ENCODE data around the gene SLC35E3.
"Not testable (repeated sequence)": the region's sequence is repeated elsewhere in the genome, so short reads cannot be mapped to it uniquely, and the experiment has no call there.

Gene SLC35E3

GRCh38 chr12:68800294-68800693, 54.3 kb downstream of the SLC35E3 start:
- Histone ChIP-seq H3K27me3 (no peaks in the 10 kb centered on the region), H3K36me3 (no peaks in the 10 kb centered on the region), H3K9me3 (no peaks in the 10 kb centered on the region), H3K4me1 (no peaks in the 10 kb centered on the region), H3K27ac (no peak overlapping the region), H3K4me3 (no peak overlapping the region)
- no peak for TF ChIP-seq CTCF (IDR thresholded peaks at IDR 0.05)
- intact Hi-C loops (cut with DNase I; ENCODE audit: low total_unique reads), result no loop called here
- DNase-seq, result no peak

- H3K4me3 ChIP-seq; H3K27me3 ChIP-seq; H3K4me1 ChIP-seq; H3K9me3 ChIP-seq; DNase-seq; intact Hi-C loops (cut with DNase I; ENCODE audit: low total_unique reads); H3K36me3 ChIP-seq; H3K27ac ChIP-seq: not testable (repeated sequence)
Observed at GRCh38 chr12:68801124-68801523, 55.1 kb downstream of the SLC35E3 start.

- H3K9me3 ChIP-seq; H3K4me3 ChIP-seq; H3K36me3 ChIP-seq; H3K27me3 ChIP-seq; DNase-seq; H3K27ac ChIP-seq; intact Hi-C loops (cut with DNase I; ENCODE audit: low total_unique reads); H3K4me1 ChIP-seq: not testable (repeated sequence)
Observed at GRCh38 chr12:68802372-68802745, 56.4 kb downstream of the SLC35E3 start.

GRCh38 chr12:68802911-68803651, 57.1 kb downstream of the SLC35E3 start:
- DNase-seq, H3K4me1 ChIP-seq, H3K27ac ChIP-seq: not testable (repeated sequence)

GRCh38 chr12:68803948-68804656, 58.1 kb downstream of the SLC35E3 start:
- no peak for DNase-seq
- Histone ChIP-seq H3K4me3 (no peak overlapping the region), H3K27me3 (no peaks in the 10 kb centered on the region), H3K27ac (no peak overlapping the region), H3K36me3 (no peaks in the 10 kb centered on the region), H3K4me1 (peaks cover 0 to 6% (median 0%) of the 10 kb centered on the region in 4 donors), H3K9me3 (no peaks in the 10 kb centered on the region)
- no peak for TF ChIP-seq CTCF (IDR thresholded peaks at IDR 0.05)
- intact Hi-C loops (cut with DNase I; ENCODE audit: low total_unique reads), result no loop called here

More at GRCh38 chr12:68802911-68803651, 57.1 kb downstream of the SLC35E3 start:
- intact Hi-C loops (cut with DNase I; ENCODE audit: low total_unique reads); H3K4me3 ChIP-seq; H3K27me3 ChIP-seq; H3K9me3 ChIP-seq; H3K36me3 ChIP-seq: not testable (repeated sequence)

GRCh38 chr12:68804657-68805591, 58.9 kb downstream of the SLC35E3 start:
- Histone ChIP-seq H3K9me3 (no peaks in the 10 kb centered on the region), H3K4me1 (peaks cover 0 to 13% (median 0%) of the 10 kb centered on the region in 4 donors), H3K4me3 (no peak overlapping the region), H3K36me3 (peaks cover 3 to 4% (median 4%) of the 10 kb centered on the region in 3 donors), H3K27me3 (no peaks in the 10 kb centered on the region), H3K27ac (no peak overlapping the region)
- DNase-seq, result no peak
- intact Hi-C loops (cut with DNase I; ENCODE audit: low total_unique reads), result loop anchor here (5.0 kb wide), 1 partner anchor 58 kb away; the partner anchor contains the start of gene SLC35E3
- no peak for TF ChIP-seq CTCF (IDR thresholded peaks at IDR 0.05)

Data from tibial artery (tissue), 4 donors.